HEK293 (cell line): ENCODE measurements around the gene MTUS2.

Source experiments
- CTCF ChIA-PET: fragments of 350-600 bp; formaldehyde crosslinking; extraction: SDS; loops from one replicate; lab custom pipeline; 2021; ENCODE audit warnings: antibody characterized with exemption; lab: Yijun Ruan, JAX
- POLR2A ChIA-PET: fragments of 300-600 bp; formaldehyde crosslinking; extraction: SDS; loops from one replicate; lab custom pipeline; 2020; ENCODE audit warnings: antibody characterized with exemption, inconsistent platforms; lab: Yijun Ruan, JAX
- H3K27ac ChIP-seq: fragments of 200-500 bp; sonication (Bioruptor generic); 2 replicates; pipeline ENCODE4 v1.5.1; 2014; ENCODE audit warnings: low read depth, low read length, control low read depth, inconsistent platforms; ENCODE audit errors: extremely low read depth
- H3K36me3 ChIP-seq, 2 experiments: fragments of 200-500 bp in 1 of 2; sonication (Bioruptor generic) in 1 of 2; 1 replicate in 1 of 2; 2 replicates in 1 of 2; pipeline ENCODE4 v1.5.1; 2014 to 2017; ENCODE audit warnings: inconsistent platforms in 2 of 2, low read length in 2 of 2; ENCODE audit not compliant: control insufficient read depth in 2 of 2, insufficient read depth in 1 of 2
- H3K4me1 ChIP-seq: fragments of 200-500 bp; sonication (Bioruptor generic); 2 replicates; pipeline ENCODE4 v1.5.1; 2014; ENCODE audit warnings: mild to moderate bottlenecking, low read length, inconsistent platforms; ENCODE audit not compliant: control insufficient read depth, insufficient read depth
- H3K4me3 ChIP-seq: 2 replicates; pipeline ENCODE4 v1.5.1; 2011; ENCODE audit warnings: low read depth, mild to moderate bottlenecking, control low read depth, low read length, moderate library complexity
- H3K9me3 ChIP-seq: fragments of 200-500 bp; sonication (Bioruptor generic); 2 replicates; pipeline ENCODE4 v1.5.1; 2014; ENCODE audit warnings: low read depth, low read length, inconsistent platforms; ENCODE audit not compliant: control insufficient read depth, insufficient read depth
- BCL11B ChIP-seq: fragments of 450-650 bp; formaldehyde crosslinking; IDR thresholded peaks from 2 replicates; pipeline ENCODE4 v1.5.1; 2016; ENCODE audit warnings: low read depth, missing biosample characterization, missing genetic modification characterization
- GFI1B ChIP-seq: fragments of 450-650 bp; formaldehyde crosslinking; IDR thresholded peaks from 2 replicates; pipeline ENCODE4 v1.5.1; 2016; ENCODE audit warnings: missing biosample characterization, missing genetic modification characterization
- GLIS1 ChIP-seq: fragments of 450-650 bp; formaldehyde crosslinking; IDR thresholded peaks from 2 replicates; pipeline ENCODE4 v1.5.1; 2016; ENCODE audit warnings: missing biosample characterization, missing genetic modification characterization
- IKZF3 ChIP-seq: fragments of 450-650 bp; IDR thresholded peaks from 2 replicates; pipeline ENCODE4 v1.5.0; 2018; ENCODE audit warnings: missing biosample characterization, mild to moderate bottlenecking, missing genetic modification characterization, moderate library complexity
- MYNN ChIP-seq: fragments of 450-650 bp; formaldehyde crosslinking; IDR thresholded peaks from 2 replicates; pipeline ENCODE4 v1.5.1; 2016; ENCODE audit warnings: missing biosample characterization, missing genetic modification characterization, borderline replicate concordance
- OVOL3 ChIP-seq: fragments of 450-650 bp; formaldehyde crosslinking; IDR thresholded peaks from 2 replicates; pipeline ENCODE4 v1.5.1; 2016; ENCODE audit warnings: missing biosample characterization, missing genetic modification characterization
- SETDB1 ChIP-seq: IDR thresholded peaks from one replicate; pipeline ENCODE4 v1.6.1; 2017; ENCODE audit warnings: mild to moderate bottlenecking, low read length, moderate library complexity, mixed read lengths; ENCODE audit not compliant: insufficient read length
- YY2 ChIP-seq: fragments of 450-650 bp; formaldehyde crosslinking; IDR thresholded peaks from 2 replicates; pipeline ENCODE4 v1.5.1; 2016; ENCODE audit warnings: missing biosample characterization, missing genetic modification characterization
- ZBTB11 ChIP-seq: fragments of 450-650 bp; formaldehyde crosslinking; conservative IDR thresholded peaks from 2 replicates; pipeline ENCODE4 v1.5.1; 2016; ENCODE audit warnings: low read depth, missing biosample characterization, missing genetic modification characterization
- ZFP3 ChIP-seq: fragments of 450-650 bp; formaldehyde crosslinking; IDR thresholded peaks from 2 replicates; pipeline ENCODE4 v1.5.1; 2016; ENCODE audit warnings: low read depth, missing biosample characterization, missing genetic modification characterization
- ZNF114 ChIP-seq: fragments of 450-650 bp; formaldehyde crosslinking; IDR thresholded peaks from 2 replicates; pipeline ENCODE4 v1.5.0; 2017; ENCODE audit warnings: missing biosample characterization, missing genetic modification characterization
- ZNF146 ChIP-seq: fragments of 450-650 bp; formaldehyde crosslinking; IDR thresholded peaks from 2 replicates; pipeline ENCODE4 v1.5.1; 2016; ENCODE audit warnings: missing biosample characterization, missing genetic modification characterization
- ZNF274 ChIP-seq, 2 experiments: fragments of 200-500 bp in 1 of 2; fragments of 450-650 bp in 1 of 2; sonication (Bioruptor generic) in 1 of 2; formaldehyde crosslinking in 1 of 2; IDR thresholded peaks; 2 replicates each; pipeline versions ENCODE4 v1.5.1 to v1.6.1; 2014 to 2016; ENCODE audit warnings: borderline replicate concordance in 1 of 2, inconsistent platforms in 1 of 2, low read length in 1 of 2, missing biosample characterization in 1 of 2, missing genetic modification characterization in 1 of 2
- ZNF354C ChIP-seq: fragments of 450-650 bp; formaldehyde crosslinking; IDR thresholded peaks from 2 replicates; pipeline ENCODE4 v1.5.1; 2016; ENCODE audit warnings: missing biosample characterization, missing genetic modification characterization, low read depth, borderline replicate concordance
- ZNF366 ChIP-seq: fragments of 450-650 bp; formaldehyde crosslinking; conservative IDR thresholded peaks from 2 replicates; pipeline ENCODE4 v1.5.1; 2016; ENCODE audit warnings: missing biosample characterization, missing genetic modification characterization
- ZNF404 ChIP-seq: fragments of 450-650 bp; formaldehyde crosslinking; IDR thresholded peaks from 2 replicates; pipeline ENCODE4 v1.5.1; 2017; ENCODE audit warnings: missing biosample characterization, missing genetic modification characterization
- ZNF501 ChIP-seq: fragments of 450-650 bp; formaldehyde crosslinking; IDR thresholded peaks from 2 replicates; pipeline ENCODE4 v1.5.1; 2016; ENCODE audit warnings: missing biosample characterization, missing genetic modification characterization
- ZNF513 ChIP-seq: fragments of 450-650 bp; IDR thresholded peaks from 2 replicates; pipeline ENCODE4 v1.5.1; 2018; ENCODE audit warnings: missing biosample characterization, missing genetic modification characterization
- ZNF560 ChIP-seq: fragments of 450-650 bp; formaldehyde crosslinking; IDR thresholded peaks from 2 replicates; pipeline ENCODE4 v1.5.1; 2017; ENCODE audit warnings: missing biosample characterization, missing genetic modification characterization, borderline replicate concordance
- ZNF585B ChIP-seq: fragments of 450-650 bp; formaldehyde crosslinking; IDR thresholded peaks from 2 replicates; pipeline ENCODE4 v1.5.1; 2016; ENCODE audit warnings: missing biosample characterization, missing genetic modification characterization
- ZNF629 ChIP-seq: fragments of 450-650 bp; formaldehyde crosslinking; IDR thresholded peaks from 2 replicates; pipeline ENCODE4 v1.5.1; 2017; ENCODE audit warnings: missing biosample characterization, missing genetic modification characterization
- ZNF677 ChIP-seq: fragments of 450-650 bp; IDR thresholded peaks from 2 replicates; pipeline ENCODE4 v1.5.0; 2018; ENCODE audit warnings: missing biosample characterization, mild to moderate bottlenecking, missing genetic modification characterization, moderate library complexity
- ZNF785 ChIP-seq: fragments of 450-650 bp; formaldehyde crosslinking; IDR thresholded peaks from 2 replicates; pipeline ENCODE4 v1.5.1; 2016; ENCODE audit warnings: missing biosample characterization, missing genetic modification characterization
- ZSCAN23 ChIP-seq: fragments of 450-650 bp; formaldehyde crosslinking; IDR thresholded peaks from 2 replicates; pipeline ENCODE4 v1.5.1; 2016; ENCODE audit warnings: missing biosample characterization, missing genetic modification characterization
- ZSCAN4 ChIP-seq: fragments of 450-650 bp; formaldehyde crosslinking; IDR thresholded peaks from 2 replicates; pipeline ENCODE4 v1.5.1; 2017; ENCODE audit warnings: missing biosample characterization, missing genetic modification characterization
- TF ChIP-seq, protein P1 (sequence below): fragments of 450-650 bp; formaldehyde crosslinking; IDR thresholded peaks from 2 replicates; pipeline ENCODE4 v1.5.1; 2016; ENCODE audit warnings: missing biosample characterization, missing genetic modification characterization

MTUS2 gene

GRCh38 chr13:29547153-29547552 lies 727.0 kb downstream of the MTUS2 start (continued):
- TF ChIP-seq ZNF114 (tag by site-specific recombination), result no peak
- no peak for TF ChIP-seq SETDB1
- TF ChIP-seq ZNF146 (tag by site-specific recombination), result no peak
- no peak for TF ChIP-seq ZNF785
- no peak for TF ChIP-seq ZSCAN4 (tag by site-specific recombination)
- no peak for TF ChIP-seq ZNF560
- TF ChIP-seq, all 188 proteins: peak for 0

- H3K36me3 ChIP-seq, result peaks cover 0 to 42% of the 10 kb centered on the region in 2 experiments; a peak in 2 of 3 replicates
- ChIA-PET POLR2A (no interaction called here), CTCF (no interaction called here)
- H3K9me3 ChIP-seq, result no peaks in the 10 kb centered on the region
- H3K4me1 ChIP-seq, result peaks cover 5% of the 10 kb centered on the region
- H3K27ac ChIP-seq, result no peak overlapping the region
- no peak overlapping the region for H3K4me3 ChIP-seq
- TF ChIP-seq ZNF629 (tag by site-specific recombination) (peak; percentile 58; the same call in 1 of the 2 replicates), MYNN (peak; percentile 88), ZNF501 (tag by site-specific recombination) (no peak), ZNF677 (tag by site-specific recombination) (no peak), ZNF366 (tag by site-specific recombination) (no peak), GFI1B (no peak), ZNF354C (tag by site-specific recombination) (no peak), YY2 (tag by site-specific recombination) (no peak), ZFP3 (tag by site-specific recombination) (no peak), BCL11B (tag by site-specific recombination) (no peak), ZNF404 (no peak), ZSCAN23 (tag by site-specific recombination) (no peak), GLIS1 (tag by site-specific recombination) (no peak), ZBTB11 (peak; percentile 35; the same call in 1 of the 2 replicates), ZNF560 (no peak), OVOL3 (no peak), ZNF513 (tag by site-specific recombination) (no peak), IKZF3 (tag by site-specific recombination) (0 out of 2 replicates have a peak, but pooled peaks have one; percentile 30), ZNF274 (IDR thresholded peaks at IDR 0.05; ENCODE audit: low read length) (no peak), ZNF274 (tag by site-specific recombination; IDR thresholded peaks at IDR 0.05; ENCODE audit: borderline replicate concordance) (no peak), ZNF585B (no peak), SETDB1 (no peak)
- TF ChIP-seq, protein P1, sequence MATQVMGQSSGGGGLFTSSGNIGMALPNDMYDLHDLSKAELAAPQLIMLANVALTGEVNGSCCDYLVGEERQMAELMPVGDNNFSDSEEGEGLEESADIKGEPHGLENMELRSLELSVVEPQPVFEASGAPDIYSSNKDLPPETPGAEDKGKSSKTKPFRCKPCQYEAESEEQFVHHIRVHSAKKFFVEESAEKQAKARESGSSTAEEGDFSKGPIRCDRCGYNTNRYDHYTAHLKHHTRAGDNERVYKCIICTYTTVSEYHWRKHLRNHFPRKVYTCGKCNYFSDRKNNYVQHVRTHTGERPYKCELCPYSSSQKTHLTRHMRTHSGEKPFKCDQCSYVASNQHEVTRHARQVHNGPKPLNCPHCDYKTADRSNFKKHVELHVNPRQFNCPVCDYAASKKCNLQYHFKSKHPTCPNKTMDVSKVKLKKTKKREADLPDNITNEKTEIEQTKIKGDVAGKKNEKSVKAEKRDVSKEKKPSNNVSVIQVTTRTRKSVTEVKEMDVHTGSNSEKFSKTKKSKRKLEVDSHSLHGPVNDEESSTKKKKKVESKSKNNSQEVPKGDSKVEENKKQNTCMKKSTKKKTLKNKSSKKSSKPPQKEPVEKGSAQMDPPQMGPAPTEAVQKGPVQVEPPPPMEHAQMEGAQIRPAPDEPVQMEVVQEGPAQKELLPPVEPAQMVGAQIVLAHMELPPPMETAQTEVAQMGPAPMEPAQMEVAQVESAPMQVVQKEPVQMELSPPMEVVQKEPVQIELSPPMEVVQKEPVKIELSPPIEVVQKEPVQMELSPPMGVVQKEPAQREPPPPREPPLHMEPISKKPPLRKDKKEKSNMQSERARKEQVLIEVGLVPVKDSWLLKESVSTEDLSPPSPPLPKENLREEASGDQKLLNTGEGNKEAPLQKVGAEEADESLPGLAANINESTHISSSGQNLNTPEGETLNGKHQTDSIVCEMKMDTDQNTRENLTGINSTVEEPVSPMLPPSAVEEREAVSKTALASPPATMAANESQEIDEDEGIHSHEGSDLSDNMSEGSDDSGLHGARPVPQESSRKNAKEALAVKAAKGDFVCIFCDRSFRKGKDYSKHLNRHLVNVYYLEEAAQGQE (tag by site-specific recombination), result no peak
Observed at GRCh38 chr13:29548722-29549121, 728.6 kb downstream of the MTUS2 start.
